Measurements from ENCODE around the gene PHF2.

The PHF2 gene

GRCh38 chr9:93568169-93568568, 8.2 kb upstream of the PHF2 start:
- DNase-seq (ENCODE audit: low read depth): no peak

GRCh38 chr9:93569621-93570174, 6.7 kb upstream of the PHF2 start:
- no peak for DNase-seq (ENCODE audit: low read depth)

- DNase-seq (ENCODE audit: low read depth): no peak
Measured at GRCh38 chr9:93572221-93572620, 4.2 kb upstream of the PHF2 start.

GRCh38 chr9:93572636-93573515, 3.5 kb upstream of the PHF2 start:
- no peak for DNase-seq (ENCODE audit: low read depth)

GRCh38 chr9:93573516-93573828, 2.9 kb upstream of the PHF2 start:
- no peak for DNase-seq (ENCODE audit: low read depth)

- DNase-seq (ENCODE audit: low read depth): no peak
Measured at GRCh38 chr9:93574091-93574899, 2.1 kb upstream of the PHF2 start.

- no peak for DNase-seq (ENCODE audit: low read depth)
Measured at GRCh38 chr9:93574900-93575795, 1.2 kb upstream of the PHF2 start.

- peak; percentile 44 for DNase-seq (ENCODE audit: low read depth)
Measured at GRCh38 chr9:93575796-93576257, 557 bp upstream of the PHF2 start.

GRCh38 chr9:93577078-93577974, 942 bp downstream of the PHF2 start:
- DNase-seq (ENCODE audit: low read depth): no peak

- no peak for DNase-seq (ENCODE audit: low read depth)
Measured at GRCh38 chr9:93577975-93578682, 1.7 kb downstream of the PHF2 start.

- DNase-seq (ENCODE audit: low read depth): no peak
Measured at GRCh38 chr9:93578844-93579243, 2.5 kb downstream of the PHF2 start.

- no peak for DNase-seq (ENCODE audit: low read depth)
Measured at GRCh38 chr9:93579711-93580516, 3.5 kb downstream of the PHF2 start.

GRCh38 chr9:93580654-93581380, 4.4 kb downstream of the PHF2 start:
- DNase-seq (ENCODE audit: low read depth): no peak

GRCh38 chr9:93582115-93582514, 5.7 kb downstream of the PHF2 start:
- DNase-seq (ENCODE audit: low read depth): no peak

- DNase-seq (ENCODE audit: low read depth): no peak
Measured at GRCh38 chr9:93582550-93582949, 6.2 kb downstream of the PHF2 start.

- no peak for DNase-seq (ENCODE audit: low read depth)
Measured at GRCh38 chr9:93585259-93585658, 8.9 kb downstream of the PHF2 start.

GRCh38 chr9:93585695-93586094, 9.3 kb downstream of the PHF2 start:
- DNase-seq (ENCODE audit: low read depth): no peak

- no peak for DNase-seq (ENCODE audit: low read depth)
Measured at GRCh38 chr9:93586290-93587057, 10.1 kb downstream of the PHF2 start.
